ENCODE data around the gene VAC14.
"Not testable (repeated sequence)": the region's sequence is repeated elsewhere in the genome, so short reads cannot be mapped to it uniquely, and the experiment has no call there.

The VAC14 gene

GRCh38 chr16:70758786-70759185 is 42.2 kb downstream of the VAC14 start:
- DNase-seq: no peak

DNA sequence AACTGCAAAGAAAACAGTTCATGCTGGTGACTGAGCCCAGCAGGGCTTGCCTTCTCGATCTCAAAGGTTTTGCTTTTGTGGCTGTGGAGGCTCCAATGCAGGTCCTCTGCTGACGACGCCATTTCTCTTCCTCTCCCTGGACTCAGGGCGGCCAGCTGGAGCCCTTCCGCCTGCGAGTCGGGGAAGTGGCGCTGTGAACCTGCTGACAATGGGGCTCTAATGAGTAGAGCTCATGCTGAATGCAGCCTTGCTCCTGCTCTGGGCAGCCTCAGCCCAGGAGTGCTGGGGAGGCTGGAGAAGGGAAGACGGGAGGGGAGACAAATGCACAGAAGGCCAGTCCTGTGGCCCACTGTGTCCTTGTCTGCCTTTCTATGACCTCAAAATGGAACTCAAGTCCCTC is 43.8 kb downstream of the VAC14 start:
- DNase-seq: no peak

GRCh38 chr16:70756071-70756470 is 44.9 kb downstream of the VAC14 start:
- DNase-seq: no peak

- no peak for DNase-seq
These were observed 45.9 kb downstream of the VAC14 start for GRCh38 chr16:70754851-70755600.

DNA sequence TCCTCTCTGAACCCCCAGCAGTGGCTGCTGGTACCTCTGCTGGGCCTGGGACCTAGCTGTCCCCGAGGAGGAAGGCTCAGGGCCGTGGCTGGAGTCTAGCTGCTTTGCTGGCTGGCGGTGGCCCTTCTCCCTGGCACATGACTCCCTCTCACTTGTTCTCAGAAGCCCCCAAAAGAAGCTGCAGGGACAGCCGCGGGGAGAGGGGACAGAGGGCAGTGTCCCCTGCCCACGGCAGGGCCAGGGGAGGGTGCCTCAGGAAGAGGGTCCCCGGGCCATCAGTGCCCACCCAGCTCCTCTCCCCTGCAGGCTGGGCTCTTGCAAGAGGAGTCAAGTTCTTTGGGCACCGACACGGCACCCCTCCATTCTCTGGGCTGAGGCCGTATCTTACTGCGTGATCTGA is 46.6 kb downstream of the VAC14 start:
- DNase-seq: no peak

DNA sequence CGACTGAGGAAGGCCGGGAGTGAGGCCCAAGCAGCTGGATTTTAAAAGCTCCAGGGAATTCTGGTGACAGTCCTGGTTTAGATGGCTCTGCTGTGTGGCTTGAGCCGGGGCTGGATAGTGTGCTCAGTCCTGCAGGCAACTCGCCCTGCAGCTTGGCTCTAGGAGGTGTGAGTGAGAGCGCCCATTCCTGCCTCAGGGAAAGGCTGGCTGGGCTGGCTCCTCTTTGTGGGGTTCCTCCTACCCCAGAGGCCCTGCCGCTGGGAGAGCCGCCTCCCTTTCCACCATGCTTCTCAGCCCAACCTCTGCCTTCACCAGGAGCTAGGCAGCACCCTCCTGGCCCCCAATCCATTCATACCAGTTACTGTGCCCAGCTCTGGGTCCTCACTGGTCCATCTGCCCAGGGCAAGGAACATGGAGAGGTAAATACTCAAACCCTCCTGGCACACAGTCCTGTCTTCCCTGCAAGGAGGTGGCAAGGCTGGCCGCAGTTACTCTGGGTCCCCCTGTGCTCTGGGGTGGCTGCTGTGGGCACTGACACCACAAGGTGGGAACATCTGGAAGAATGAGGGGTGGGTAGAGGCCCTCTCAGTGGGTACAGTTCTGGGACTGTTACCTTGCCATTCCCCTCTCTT is 47.1 kb downstream of the VAC14 start:
- no peak for DNase-seq

GRCh38 chr16:70753228-70753627 is 47.7 kb downstream of the VAC14 start:
- no peak for DNase-seq

- no peak for DNase-seq
These were observed 48.5 kb downstream of the VAC14 start for GRCh38 chr16:70752426-70752825.

- DNase-seq: no peak
These were observed 49.4 kb downstream of the VAC14 start for GRCh38 chr16:70751593-70751992.

- DNase-seq: no peak
These were observed 50.0 kb downstream of the VAC14 start for GRCh38 chr16:70750893-70751467.

- DNase-seq: no peak
These were observed 51.0 kb downstream of the VAC14 start for GRCh38 chr16:70749681-70750601.

DNA sequence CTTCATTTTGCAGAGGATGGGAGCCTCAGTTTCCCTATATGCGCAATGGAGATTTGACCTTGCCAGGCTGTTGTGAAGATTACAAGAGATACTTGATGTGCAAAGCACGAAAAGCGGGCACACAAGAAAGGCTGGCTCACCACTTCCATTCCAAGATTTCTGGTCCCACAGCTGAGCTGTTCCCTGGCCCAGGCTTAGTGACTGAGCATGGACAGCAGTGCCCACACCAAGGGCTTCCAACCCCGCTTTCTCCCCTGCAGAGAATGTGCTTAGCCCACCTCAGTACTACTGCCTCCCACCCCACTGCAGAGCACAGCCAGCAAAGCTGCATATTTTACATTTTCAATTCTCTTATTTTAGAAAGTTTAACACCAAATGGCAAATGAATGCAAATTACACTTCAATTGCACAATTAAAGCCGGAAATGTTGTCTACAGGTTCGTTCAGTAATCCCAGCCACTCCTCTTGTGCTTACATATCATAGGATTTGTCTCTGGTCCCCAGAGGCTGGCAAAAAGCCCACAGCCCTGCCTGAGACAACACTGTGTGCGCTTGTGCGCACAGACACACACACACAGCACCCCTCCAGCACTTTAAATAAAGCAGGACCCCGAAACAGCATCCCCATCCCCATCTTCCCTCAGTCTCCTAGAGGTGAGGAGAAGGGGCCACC is 51.8 kb downstream of the VAC14 start:
- no peak for DNase-seq

DNA sequence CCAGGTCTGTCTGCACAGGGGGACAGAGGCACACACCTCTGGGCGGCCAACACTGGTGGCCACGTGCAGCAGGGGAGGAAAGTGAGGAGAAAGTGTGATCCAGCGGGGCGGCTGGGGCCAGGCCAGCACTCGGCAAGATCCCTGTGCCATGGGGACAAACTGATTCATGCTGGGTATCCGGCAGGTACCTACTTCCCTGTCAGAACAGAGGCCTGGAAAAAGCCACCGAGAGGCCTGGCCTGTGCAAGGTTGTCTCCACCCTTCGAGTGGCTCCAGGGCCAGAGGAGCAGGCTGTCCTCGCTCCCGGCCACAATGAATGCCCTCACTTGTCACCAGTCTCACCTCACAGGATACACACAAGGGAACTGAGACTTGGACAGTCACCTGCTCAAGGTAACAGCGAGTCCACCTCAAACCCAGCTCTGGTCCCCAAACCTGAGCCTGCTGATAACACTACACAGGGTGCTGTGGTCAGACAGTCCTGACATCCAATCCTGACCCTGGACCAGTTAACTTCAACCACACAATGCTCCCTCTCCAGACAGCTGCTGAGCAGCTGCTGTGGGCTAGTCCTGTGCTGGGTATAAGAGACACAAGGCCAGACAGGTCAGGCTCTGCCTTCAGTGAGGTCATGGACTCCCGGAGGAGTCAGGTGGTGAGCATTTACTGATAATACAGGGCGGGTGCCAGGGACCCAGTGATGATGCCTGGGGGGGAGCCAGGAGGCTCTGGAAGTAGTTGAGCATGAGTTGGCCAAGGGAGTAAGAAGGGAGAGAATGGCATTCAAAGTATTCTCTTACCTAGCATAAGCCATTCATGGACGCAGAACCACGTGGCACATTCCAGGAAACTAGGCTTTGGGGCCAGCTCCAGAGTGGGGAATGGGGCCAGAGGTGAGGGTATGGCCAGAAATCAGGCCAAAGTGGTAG is 53.0 kb downstream of the VAC14 start:
- DNase-seq: no peak

DNA sequence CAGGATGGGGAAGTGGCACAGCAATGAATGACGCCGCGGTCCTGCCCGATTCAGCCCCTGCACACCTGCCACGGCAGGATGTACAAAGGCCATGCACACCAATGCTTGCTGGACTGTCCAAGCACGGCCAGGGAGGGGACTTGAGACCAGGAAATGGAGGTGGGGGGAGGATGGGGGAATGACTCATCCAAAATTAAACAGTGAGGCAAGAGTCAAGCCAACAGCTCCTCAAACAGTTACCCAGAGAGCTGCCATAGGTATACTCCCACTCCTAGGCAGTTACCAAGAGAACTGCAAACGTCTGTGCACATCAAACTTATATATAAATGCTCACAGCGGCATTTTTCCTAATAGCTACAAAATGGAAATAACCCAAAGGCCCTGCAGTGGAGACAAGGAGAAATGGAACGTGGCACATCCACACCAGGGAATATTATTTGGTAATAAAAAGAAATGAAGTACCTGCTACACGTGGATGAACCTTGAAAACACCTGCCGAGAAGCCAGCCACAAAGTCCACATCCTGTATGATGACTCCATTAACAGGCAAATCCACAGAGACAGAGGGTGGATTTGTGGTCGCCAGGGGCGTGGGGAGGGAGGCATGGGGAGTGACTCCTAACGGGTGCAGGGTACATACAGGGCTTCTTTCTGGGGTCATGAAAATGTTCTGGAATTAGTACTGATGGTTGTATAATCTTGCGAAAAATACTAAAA is 54.1 kb downstream of the VAC14 start:
- peak in 1 of 2 experiments; percentile 42 for DNase-seq

GRCh38 chr16:70746040-70746707 is 54.8 kb downstream of the VAC14 start:
- DNase-seq: peak; percentile 32 to 46

- no peak for DNase-seq
These were observed 55.4 kb downstream of the VAC14 start for GRCh38 chr16:70745536-70746025.

DNA sequence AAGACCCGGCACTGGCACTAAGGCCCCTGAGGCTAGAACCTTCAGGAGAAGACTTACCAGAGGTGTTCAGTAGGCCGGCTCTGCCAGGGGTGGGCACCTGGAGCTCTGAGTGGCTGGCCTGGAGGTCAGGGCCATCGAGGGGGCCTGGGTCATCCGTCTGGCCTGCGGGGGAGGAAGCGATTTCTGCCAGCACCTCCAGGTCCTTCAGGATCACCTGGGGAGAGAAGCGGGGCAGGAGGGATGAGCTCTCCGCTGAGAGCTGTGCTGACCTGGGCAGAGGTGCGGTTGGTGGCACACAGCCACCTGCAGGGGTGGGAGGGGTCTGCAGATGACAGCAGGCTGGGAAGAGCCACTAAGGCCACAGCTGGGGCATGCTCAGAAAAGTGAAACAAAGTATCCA is 56.6 kb downstream of the VAC14 start:
- DNase-seq: no peak

DNA sequence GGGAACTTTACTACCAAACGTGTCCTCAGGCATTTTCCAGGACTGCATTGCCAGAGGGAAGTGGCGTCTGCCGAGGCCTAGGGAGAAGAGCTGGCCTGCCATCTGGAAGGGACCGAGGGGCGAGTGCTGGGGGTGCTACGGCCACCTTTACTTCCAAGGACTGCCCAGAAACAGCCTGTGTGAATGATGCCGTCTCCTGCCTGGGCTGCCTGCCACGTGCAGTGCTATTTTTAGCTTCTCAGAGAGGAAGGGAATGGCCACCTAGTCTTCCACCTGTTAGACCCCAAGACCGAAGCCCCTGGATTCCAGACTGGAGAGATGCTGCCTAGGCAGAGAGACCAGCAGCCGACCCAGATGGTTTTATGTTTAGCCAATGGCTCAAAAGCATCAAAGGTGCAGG is 57.2 kb downstream of the VAC14 start:
- no peak for DNase-seq

DNA sequence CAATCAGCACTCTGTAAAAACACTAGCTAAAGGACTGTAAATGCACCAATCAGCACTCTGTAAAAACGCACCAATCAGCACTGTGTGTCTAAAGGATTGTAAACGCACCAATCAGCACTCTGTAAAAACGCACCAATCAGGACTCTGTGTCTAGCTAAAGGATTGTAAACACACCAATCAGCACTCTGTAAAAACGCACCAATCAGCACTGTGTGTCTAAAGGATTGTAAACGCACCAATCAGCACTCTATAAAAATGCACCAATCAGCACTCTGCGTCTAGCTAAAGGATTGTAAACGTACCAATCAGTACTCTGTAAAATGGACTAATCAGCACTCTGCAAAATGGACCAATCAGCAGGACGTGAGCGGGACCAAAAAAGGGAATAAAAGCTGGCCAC is 58.0 kb downstream of the VAC14 start:
- DNase-seq: not testable (repeated sequence)

DNA sequence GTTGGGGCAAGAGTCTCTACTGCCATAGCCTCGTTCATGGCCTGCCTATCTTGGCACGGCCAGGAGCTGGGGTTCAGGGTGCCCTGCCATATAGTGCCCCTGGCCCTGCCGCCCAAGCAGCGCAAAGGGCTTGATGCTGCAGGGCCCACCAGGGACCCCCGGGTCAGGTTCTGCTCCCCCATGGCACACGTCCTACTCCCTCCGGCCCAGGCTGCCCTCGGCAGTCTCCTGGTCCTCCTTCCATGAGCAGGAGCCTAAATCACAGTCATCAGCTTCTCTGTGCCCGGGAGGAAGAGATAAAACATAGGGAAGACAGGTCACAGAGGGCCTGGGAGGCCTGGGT is 59.2 kb downstream of the VAC14 start:
- no peak for DNase-seq
